NCI-H1930 (cell line): ENCODE results near the gene NELL2.
A peak's percentile ranks its signal among the peaks of the same experiment; 100 is the strongest.
"Not testable (repeated sequence)": the region's sequence is repeated elsewhere in the genome, so short reads cannot be mapped to it uniquely, and the experiment has no call there.

Source experiments
- DNase-seq, 2 experiments: peaks; one replicate each; lab custom pipeline; 2025; lab: John Stamatoyannopoulos, UW

The NELL2 gene

GRCh38 chr12:44779766-44780165 is 96.3 kb downstream of the NELL2 start:
- DNase-seq, result no peak

- DNase-seq, result no peak
Observed at GRCh38 chr12:44778863-44779262, 97.3 kb downstream of the NELL2 start.

DNA sequence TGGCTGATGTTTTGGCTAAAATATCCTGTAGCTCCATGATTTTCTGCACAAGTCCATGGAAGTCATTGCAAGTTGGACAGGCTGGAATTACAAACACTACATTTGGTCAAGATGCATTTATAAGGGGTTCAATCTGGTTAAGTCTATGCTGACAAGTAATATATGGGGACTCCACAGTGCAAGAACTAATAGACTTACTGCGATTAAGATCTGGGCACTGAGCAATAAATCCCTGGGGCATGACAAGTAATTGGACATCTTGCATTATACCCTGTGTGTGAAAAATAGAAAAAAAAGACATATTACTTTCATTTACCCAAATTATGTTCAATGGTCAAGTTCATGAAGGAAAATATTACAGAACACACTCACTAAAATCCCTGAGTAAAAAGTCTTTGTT is 99.1 kb downstream of the NELL2 start:
- DNase-seq, result no peak

DNA sequence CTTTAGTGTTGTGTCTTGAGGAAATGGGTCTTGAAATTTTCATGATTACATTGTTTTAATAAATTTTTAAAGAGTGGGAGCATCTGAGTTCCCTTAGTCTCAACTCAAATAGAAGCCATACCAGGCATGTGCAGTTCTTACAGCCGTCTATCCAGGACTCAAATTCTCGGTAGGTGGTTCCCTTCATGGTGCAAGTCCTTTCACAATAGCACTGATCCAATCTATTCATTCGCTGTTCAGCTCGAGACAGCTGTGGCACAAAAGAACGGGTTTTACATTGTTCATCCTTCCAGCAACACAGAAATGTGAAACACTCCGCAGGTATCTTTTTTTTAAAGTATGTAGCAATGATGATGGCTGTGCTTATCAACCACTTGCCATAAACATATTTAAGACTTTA is 100.2 kb downstream of the NELL2 start:
- DNase-seq, result peak in 1 of 2 experiments; percentile 60

GRCh38 chr12:44774815-44775411 is 101.2 kb downstream of the NELL2 start:
- no peak for DNase-seq

- DNase-seq, result no peak
Observed at GRCh38 chr12:44771485-44772021, 104.6 kb downstream of the NELL2 start.

GRCh38 chr12:44765796-44766195 is 110.3 kb downstream of the NELL2 start:
- DNase-seq, result no peak

DNA sequence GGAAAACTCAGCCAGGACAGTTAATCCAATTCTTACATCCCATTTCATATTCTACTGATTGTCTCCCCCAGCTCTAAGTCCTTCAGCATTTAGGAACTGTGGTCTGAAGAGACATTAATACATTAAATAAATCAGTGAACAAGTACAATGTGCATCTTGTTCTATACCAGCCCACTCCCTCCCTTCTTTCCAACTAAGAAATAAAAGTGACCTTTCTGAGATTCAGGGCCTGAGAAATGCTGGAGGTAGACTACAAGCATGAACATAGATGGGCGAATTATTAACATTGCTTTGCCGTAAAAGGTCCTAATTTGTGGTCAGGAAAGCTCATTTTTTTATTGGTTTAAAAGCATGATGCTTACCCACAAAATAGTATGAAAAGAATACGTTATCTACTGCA is 113.1 kb downstream of the NELL2 start:
- DNase-seq, result no peak

DNA sequence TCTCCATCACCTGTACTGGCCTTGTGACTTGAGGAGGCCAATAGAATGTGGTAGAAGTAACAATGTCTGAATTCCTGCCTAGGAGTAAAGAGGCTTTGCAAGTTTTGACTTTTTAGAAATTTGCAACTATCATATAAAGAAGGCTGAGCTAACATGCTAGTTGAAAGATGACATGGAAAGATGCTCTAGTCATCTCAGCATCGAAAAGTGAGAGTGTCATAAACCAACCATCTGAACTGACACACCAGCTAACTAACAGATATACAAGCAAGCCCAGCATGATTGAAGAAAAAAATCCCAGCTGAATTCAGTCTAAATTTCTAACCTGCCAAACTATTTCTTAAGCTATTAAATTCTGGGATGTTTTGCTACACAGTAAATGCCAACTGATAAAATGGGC is 116.8 kb downstream of the NELL2 start:
- DNase-seq, result no peak

DNA sequence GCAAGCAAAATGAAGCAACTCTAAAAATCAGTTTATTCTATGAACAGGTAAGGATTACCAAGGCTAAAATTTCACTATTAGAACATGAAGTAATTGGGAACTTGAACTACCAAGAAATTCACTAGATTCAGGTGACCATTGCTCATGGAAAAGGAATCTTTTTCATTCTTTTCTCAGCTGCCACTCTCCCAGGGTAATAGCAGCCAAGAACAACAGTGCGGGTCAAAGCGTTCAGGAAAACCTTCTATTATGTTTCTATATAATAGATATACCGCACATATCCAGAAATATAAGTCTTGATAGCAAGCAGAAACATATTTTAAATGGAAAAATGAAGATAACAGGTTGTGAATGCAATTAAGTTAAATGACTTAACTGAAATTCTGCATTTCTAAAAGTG is 125.6 kb downstream of the NELL2 start:
- no peak for DNase-seq

GRCh38 chr12:44749566-44749965 is 126.5 kb downstream of the NELL2 start:
- peak in 1 of 2 experiments; percentile 53 for DNase-seq

DNA sequence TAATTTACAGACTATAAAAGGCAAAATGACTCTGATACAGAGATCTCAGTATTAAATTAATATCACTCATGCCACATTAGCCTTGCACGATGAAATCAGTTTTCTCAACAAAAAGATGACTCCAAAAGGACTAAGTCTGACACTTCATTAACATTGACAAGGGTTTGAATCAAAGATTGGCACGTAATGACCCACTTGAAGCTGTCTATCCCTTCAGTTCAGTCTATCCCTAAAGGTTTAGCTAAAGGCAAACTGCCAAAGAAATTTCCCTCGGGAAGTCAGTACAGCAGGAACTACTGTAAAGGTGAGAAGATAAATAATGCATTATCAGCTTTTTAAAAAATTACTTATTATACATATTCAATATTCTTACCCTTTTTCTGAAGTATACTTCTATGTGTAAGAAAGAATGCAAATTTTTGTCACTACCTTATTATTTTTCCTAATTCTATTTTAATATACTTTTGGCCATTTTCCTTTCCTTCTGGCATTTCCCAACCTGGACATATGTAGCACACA is 127.1 kb downstream of the NELL2 start:
- DNase-seq, result peak; percentile 53 to 77

DNA sequence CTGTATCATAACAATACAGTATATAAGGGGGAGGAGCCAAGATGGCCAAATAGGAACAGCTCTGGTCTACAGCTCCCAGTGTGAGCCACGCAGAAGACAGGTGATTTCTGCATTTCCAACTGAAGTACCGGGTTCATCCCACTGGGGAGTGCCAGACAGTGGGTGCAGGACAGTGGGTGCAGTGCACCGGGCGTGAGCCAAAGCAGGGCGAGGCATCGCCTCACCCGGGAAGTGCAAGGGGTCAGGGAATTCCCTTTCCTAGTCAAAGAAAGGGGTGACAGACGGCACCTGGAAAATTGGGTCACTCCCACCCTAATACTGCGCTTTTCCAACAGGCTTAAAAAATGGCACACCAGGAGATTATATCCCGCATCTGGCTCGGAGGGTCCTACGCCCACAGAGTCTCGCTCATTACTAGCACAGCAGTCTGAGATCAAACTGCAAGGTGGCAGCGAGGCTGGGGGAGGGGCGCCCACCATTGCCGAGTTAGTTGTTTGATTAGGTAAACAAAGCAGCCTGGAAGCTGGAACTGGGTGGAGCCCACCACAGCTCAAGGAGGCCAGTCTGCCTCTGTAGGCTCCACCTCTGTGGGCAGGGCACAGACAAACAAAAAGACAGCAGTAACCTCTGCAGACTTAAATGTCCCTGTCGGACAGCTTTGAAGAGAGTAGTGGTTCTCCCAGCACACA is 134.7 kb downstream of the NELL2 start:
- DNase-seq, result not testable (repeated sequence)

DNA sequence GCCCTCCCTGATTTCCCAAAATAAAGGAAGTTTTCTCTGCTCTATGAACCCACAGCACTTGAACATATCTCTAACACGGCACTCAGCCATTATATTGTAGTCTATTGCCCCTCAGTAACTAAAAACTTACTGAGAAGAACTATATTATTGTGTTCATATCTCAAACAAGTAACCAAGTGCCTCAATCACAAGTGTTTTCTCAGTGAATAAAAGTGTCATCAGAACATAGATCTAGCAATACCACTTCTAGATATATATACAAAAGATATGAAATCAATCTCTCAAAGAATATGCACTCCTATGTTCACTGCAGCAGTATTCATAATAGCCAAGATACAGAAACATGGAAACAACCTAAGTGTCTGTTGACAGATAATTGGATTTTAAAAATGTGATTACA is 138.1 kb downstream of the NELL2 start:
- no peak for DNase-seq

DNA sequence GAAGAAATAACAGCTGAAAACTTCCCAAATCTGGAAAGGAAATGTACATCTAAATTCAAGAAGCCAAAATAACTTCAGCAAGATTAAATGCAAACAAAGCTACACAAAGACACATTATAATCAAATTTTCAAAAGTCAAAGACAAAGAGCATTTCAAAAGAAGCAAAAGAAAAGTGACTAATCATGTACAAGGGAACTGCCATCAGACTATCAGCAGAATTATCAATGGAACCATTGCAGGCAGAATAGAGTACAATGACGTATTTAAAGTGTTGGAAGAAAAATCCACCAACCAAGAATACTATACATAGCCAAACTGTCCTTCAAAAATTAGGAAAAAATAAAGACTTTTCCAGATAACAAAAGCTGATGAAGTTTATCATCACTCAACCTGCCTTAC is 147.5 kb downstream of the NELL2 start:
- DNase-seq, result no peak

- DNase-seq, result no peak
Observed at GRCh38 chr12:44720265-44720664, 155.8 kb downstream of the NELL2 start.

DNA sequence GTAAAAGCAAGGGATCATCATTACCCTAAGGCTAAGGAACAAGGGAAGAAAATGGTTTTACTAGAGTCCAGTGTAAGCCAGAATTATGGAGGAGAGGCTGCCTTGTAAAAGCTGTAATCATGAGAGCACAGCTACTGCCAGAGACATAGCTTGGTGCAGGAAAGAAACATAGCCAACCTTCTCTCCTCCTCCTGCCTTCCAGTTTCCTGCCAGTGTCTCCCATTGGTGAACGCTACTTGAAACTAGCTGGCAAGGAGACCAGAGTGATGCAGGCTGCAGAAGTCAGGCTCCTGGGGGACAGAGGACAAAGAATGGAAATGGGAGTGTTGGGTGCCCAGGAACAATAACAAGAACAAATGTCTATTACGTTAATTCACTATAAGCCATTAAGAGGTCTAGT is 158.5 kb downstream of the NELL2 start:
- peak in 1 of 2 experiments; percentile 48 for DNase-seq

- DNase-seq, result peak; percentile 85 to 92
Observed at GRCh38 chr12:44716711-44717110, 159.4 kb downstream of the NELL2 start.

DNA sequence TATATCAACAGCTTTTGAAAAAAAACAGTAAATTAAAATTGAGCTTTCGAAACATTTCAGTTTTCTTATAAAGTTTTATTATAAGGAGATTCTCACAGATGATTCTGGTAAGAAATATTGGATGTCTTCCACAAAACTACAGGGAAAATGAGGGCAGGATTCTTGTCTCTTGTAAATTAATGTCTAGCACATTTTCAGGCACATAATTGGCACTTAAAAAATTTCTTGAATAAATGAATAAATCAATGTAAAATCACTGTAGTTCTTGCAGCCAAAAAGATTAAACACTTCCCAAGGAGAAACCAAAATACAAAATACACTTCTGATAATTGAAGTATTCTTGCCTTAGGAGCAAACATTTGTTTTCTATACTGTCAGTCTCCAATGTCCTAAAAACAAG is 164.4 kb downstream of the NELL2 start:
- no peak for DNase-seq

DNA sequence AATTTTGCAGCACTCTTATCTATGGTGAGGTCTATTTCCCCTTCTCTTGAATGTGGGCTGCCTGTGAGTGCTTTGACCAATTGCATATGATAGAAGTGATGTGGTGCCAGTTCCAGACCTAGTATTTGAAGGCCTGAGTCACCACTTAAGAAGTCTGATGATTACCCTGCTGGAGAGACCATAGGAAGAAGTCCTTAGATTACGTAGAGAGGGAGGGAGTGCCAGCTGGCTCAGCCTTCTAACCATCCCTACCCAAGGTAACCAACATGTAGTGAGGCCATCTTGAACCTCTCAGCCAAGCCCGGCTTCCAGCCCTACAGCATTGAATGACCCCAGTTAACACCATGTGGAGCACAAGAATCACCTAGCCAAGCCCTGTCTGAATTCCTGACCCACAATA is 166.9 kb downstream of the NELL2 start:
- DNase-seq, result no peak

DNA sequence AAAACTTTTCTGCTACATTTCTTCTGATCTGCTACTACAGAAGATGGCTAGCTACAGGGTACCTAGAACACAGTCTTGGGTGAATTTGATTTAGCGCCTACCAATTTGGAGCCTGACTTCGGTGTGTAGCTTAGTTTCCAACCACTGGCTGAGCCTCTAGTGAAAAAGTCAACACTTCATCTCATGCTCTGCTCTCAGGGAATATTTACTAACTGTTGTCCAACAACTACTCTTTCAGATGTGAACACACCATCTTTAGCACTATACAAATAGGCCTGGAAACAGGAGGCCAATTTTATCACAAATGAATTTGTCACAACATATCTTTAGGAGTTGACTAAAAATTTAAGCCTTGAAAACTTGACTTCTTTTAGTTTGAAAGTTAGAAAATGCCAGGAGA is 167.9 kb downstream of the NELL2 start:
- peak in 1 of 2 experiments; percentile 69 for DNase-seq

DNA sequence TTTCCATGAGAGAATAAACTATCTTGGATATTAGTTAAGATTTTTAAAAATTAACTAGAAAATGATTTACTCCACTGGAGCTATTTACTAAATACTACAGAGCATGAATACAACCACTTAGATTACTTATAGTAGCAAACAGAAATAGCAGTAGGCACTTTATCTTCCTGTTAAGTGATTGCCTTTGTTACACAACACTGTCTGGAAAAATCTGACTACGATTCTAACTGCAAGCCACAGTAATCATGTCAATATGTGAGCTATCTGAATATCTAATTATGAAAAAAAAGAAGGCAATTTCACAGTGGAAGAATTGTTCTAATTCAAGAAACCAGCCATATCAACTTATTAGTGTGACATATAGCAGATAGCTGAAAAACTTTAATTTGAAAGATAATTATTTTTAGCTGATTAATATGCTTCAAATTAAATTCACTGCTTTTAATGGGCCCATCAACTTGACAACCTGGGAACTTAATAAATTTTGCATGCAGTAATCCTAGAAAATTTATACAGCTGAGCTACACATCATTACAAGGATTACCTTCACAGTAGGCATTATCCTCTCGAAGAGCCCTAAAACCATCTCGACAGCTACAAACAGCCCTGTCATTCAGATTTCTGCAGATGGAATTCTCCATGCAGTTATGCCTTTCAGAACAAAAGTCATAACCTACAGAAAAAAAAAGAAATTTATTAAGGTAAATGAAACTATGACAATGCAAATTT is 172.8 kb downstream of the NELL2 start:
- DNase-seq, result no peak

- no peak for DNase-seq
Observed at GRCh38 chr12:44697511-44697910, 178.6 kb downstream of the NELL2 start.
